Measurements from ENCODE around the gene SPSB4.

Gene SPSB4

DNA sequence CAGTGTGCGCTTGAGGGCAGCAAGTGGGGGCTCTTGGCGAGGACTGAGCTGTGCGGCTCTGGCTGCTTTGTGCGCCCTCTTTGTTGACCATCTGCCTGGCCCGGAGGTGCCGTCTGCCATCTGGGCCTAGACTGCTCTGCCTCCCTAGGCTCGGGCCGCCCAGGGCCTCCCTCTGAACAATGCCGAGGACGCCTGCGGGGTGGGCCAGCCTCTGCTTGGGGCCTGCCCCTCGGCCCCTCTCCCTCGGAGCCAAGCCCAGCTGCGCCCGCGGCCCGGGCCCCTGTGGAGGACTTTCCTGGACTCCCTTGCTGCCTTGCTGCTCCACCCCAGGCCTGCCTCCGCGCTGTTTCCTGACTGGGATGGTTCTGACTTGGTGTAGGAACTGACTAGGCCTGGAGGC lies 31.9 kb upstream of the SPSB4 start:
- H3K4me1 ChIP-seq (ENCODE audit: control insufficient read depth in 2 of 2, insufficient read depth in 1 of 2, low read depth in 1 of 2, low read length in 2 of 2) = peaks cover 0 to 1% of the 10 kb centered on the region in 2 donors
- H3K36me3 ChIP-seq (replicated peaks in 1 of 2; ENCODE audit: control insufficient read depth in 2 of 2, insufficient read depth in 2 of 2, low read length in 2 of 2) = no peaks in the 10 kb centered on the region
- H4K8ac ChIP-seq (ENCODE audit: low read depth, low read length) = peak overlapping the region; percentile 72
- no peak overlapping the region for H2BK15ac ChIP-seq (ENCODE audit: low read length)
- peak overlapping the region; percentile 71 for H2BK5ac ChIP-seq (ENCODE audit: low read length)
- peak overlapping the region; percentile 25 for H2AFZ ChIP-seq (ENCODE audit: low read length)
- no peak overlapping the region for H3K9ac ChIP-seq (ENCODE audit: low read depth, low read length, poor library complexity)
- peak overlapping the region; percentile 64 for H3K18ac ChIP-seq (ENCODE audit: low read length)
- H2BK12ac ChIP-seq (ENCODE audit: low read length) = no peak overlapping the region
- no peaks in the 10 kb centered on the region for H3K9me3 ChIP-seq (replicated peaks in 1 of 2; ENCODE audit: control insufficient read depth in 2 of 2, insufficient read depth in 1 of 2, low read depth in 1 of 2, low read length in 2 of 2)
- H3K4me3 ChIP-seq (ENCODE audit: low read length in 2 of 2) = no peak overlapping the region
- no peak overlapping the region for H3K4ac ChIP-seq (ENCODE audit: low read length)
- peak overlapping the region; percentile 9 for H2BK120ac ChIP-seq (ENCODE audit: low read depth, low read length)
- no peaks in the 10 kb centered on the region for H3K79me1 ChIP-seq (ENCODE audit: low read depth, low read length)
- no CpG with 5 or more reads among the region's 19 CpGs for WGBS, 2 donors (ENCODE audit: extremely low coverage in 2 of 2, insufficient read length in 2 of 2, insufficient replicate concordance in 1 of 2)
- no peak overlapping the region for H3K27ac ChIP-seq (replicated peaks; ENCODE audit: low read length)
- H3K23ac ChIP-seq (ENCODE audit: low read depth, low read length, poor library complexity) = no peak overlapping the region
- peak overlapping the region; percentile 71 for H2AK5ac ChIP-seq (ENCODE audit: low read depth, low read length)
- H3K4me2 ChIP-seq (ENCODE audit: insufficient read depth, low read length, poor library complexity, severe bottlenecking) = no peak overlapping the region
- DNase-seq (ENCODE audit: low spot score) = no peak
- no peak overlapping the region for H4K91ac ChIP-seq (ENCODE audit: low read depth, low read length, poor library complexity)
- H3K27me3 ChIP-seq (ENCODE audit: control insufficient read depth in 3 of 3, insufficient read depth in 3 of 3, low read depth in 1 of 3, low read length in 3 of 3) = no peaks in the 10 kb centered on the region
- H3K14ac ChIP-seq (ENCODE audit: low read length) = no peak overlapping the region

DNA sequence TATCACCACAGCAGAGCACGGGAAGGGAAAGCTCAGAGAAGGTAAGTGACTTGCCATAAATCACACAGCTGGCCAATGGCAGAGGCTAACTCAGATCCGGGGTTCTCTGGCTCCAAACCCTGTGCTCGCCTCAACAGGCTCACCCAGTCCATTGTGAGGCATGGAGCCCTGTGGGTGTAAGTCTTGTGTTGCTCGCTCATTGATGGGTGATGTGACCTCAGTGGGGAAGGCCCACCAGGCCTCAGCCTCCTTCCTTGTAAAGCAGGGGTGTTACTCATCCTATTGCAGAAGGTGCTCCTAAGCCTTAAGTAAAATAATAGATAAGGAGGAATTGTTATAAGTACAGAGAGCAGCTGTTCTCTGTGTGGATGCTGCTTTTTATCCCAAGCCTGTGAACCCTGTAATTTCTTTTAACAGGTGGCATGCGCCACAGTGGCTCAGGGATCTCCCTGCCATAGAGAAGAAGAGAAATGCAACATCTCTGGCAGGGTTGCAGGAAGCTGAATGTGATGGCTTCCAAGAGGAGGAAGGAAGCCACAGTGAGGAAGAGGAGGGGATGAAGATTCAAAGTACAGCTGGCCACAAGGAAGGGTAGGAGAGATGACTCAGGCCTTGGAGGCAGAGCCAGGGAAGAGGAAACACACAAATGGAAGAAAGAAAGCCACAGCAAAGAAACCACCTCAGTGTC lies 30.9 kb upstream of the SPSB4 start:
- no peak overlapping the region for H4K91ac ChIP-seq (ENCODE audit: low read depth, low read length, poor library complexity)
- H3K14ac ChIP-seq (ENCODE audit: low read length) = no peak overlapping the region
- H2BK15ac ChIP-seq (ENCODE audit: low read length) = no peak overlapping the region
- no peaks in the 10 kb centered on the region for H3K79me1 ChIP-seq (ENCODE audit: low read depth, low read length)
- no peaks in the 10 kb centered on the region for H3K9me3 ChIP-seq (replicated peaks in 1 of 2; ENCODE audit: control insufficient read depth in 2 of 2, insufficient read depth in 1 of 2, low read depth in 1 of 2, low read length in 2 of 2)
- no peak overlapping the region for H3K9ac ChIP-seq (ENCODE audit: low read depth, low read length, poor library complexity)
- H2BK12ac ChIP-seq (ENCODE audit: low read length) = no peak overlapping the region
- no peak overlapping the region for H3K4me3 ChIP-seq (ENCODE audit: low read length in 2 of 2)
- no peak overlapping the region for H3K18ac ChIP-seq (ENCODE audit: low read length)
- no peak overlapping the region for H3K27ac ChIP-seq (replicated peaks; ENCODE audit: low read length)
- H3K4me2 ChIP-seq (ENCODE audit: insufficient read depth, low read length, poor library complexity, severe bottlenecking) = no peak overlapping the region
- no peaks in the 10 kb centered on the region for H3K36me3 ChIP-seq (replicated peaks in 1 of 2; ENCODE audit: control insufficient read depth in 2 of 2, insufficient read depth in 2 of 2, low read length in 2 of 2)
- no peak overlapping the region for H2BK120ac ChIP-seq (ENCODE audit: low read depth, low read length)
- H3K4ac ChIP-seq (ENCODE audit: low read length) = no peak overlapping the region
- no peaks in the 10 kb centered on the region for H3K27me3 ChIP-seq (ENCODE audit: control insufficient read depth in 3 of 3, insufficient read depth in 3 of 3, low read depth in 1 of 3, low read length in 3 of 3)
- H3K23ac ChIP-seq (ENCODE audit: low read depth, low read length, poor library complexity) = no peak overlapping the region
- H4K8ac ChIP-seq (ENCODE audit: low read depth, low read length) = no peak overlapping the region
- WGBS, 2 donors (ENCODE audit: extremely low coverage in 2 of 2, insufficient read length in 2 of 2, insufficient replicate concordance in 1 of 2) = no CpG with 5 or more reads among the region's 5 CpGs
- no peak overlapping the region for H2BK5ac ChIP-seq (ENCODE audit: low read length)
- H2AFZ ChIP-seq (ENCODE audit: low read length) = peak overlapping the region; percentile 72
- H3K4me1 ChIP-seq (ENCODE audit: control insufficient read depth in 2 of 2, insufficient read depth in 1 of 2, low read depth in 1 of 2, low read length in 2 of 2) = peaks cover 0 to 1% of the 10 kb centered on the region in 2 donors
- no peak for DNase-seq (ENCODE audit: low spot score)
- no peak overlapping the region for H2AK5ac ChIP-seq (ENCODE audit: low read depth, low read length)

DNA sequence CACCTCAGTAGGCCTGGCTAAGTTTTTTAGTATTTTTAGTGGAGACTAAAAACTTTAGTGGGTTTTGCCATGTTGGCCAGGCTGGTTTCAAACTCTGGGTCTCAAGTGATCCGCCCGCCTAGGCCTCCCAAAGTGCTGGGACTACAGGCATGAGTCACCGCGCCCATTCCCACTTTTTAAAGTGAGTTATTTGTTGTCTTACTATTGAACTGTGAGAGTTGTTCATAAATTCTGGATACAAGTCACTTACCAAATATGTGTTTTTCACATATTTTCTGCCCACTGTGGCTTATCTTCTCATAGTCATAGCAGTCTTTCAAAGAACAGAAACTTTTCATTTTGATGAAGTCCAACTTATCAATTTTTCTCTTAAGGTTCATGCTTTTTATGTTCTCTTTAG lies 29.9 kb upstream of the SPSB4 start:
- Histone ChIP-seq H4K91ac (ENCODE audit: low read depth, low read length, poor library complexity) (no peak overlapping the region), H3K9me3 (replicated peaks in 1 of 2; ENCODE audit: control insufficient read depth in 2 of 2, insufficient read depth in 1 of 2, low read depth in 1 of 2, low read length in 2 of 2) (no peaks in the 10 kb centered on the region), H3K14ac (ENCODE audit: low read length) (no peak overlapping the region), H3K27ac (replicated peaks; ENCODE audit: low read length) (no peak overlapping the region), H3K36me3 (replicated peaks in 1 of 2; ENCODE audit: control insufficient read depth in 2 of 2, insufficient read depth in 2 of 2, low read length in 2 of 2) (no peaks in the 10 kb centered on the region), H3K18ac (ENCODE audit: low read length) (no peak overlapping the region), H3K4me2 (ENCODE audit: insufficient read depth, low read length, poor library complexity, severe bottlenecking) (no peak overlapping the region), H2BK5ac (ENCODE audit: low read length) (no peak overlapping the region), H2AFZ (ENCODE audit: low read length) (no peak overlapping the region), H3K4me1 (ENCODE audit: control insufficient read depth in 2 of 2, insufficient read depth in 1 of 2, low read depth in 1 of 2, low read length in 2 of 2) (peaks cover 0 to 1% of the 10 kb centered on the region in 2 donors), H3K27me3 (ENCODE audit: control insufficient read depth in 3 of 3, insufficient read depth in 3 of 3, low read depth in 1 of 3, low read length in 3 of 3) (no peaks in the 10 kb centered on the region), H2BK15ac (ENCODE audit: low read length) (no peak overlapping the region), H3K79me1 (ENCODE audit: low read depth, low read length) (no peaks in the 10 kb centered on the region), H3K4me3 (ENCODE audit: low read length in 2 of 2) (no peak overlapping the region), H3K4ac (ENCODE audit: low read length) (no peak overlapping the region), H3K23ac (ENCODE audit: low read depth, low read length, poor library complexity) (no peak overlapping the region), H4K8ac (ENCODE audit: low read depth, low read length) (no peak overlapping the region), H3K9ac (ENCODE audit: low read depth, low read length, poor library complexity) (no peak overlapping the region), H2BK12ac (ENCODE audit: low read length) (no peak overlapping the region), H2AK5ac (ENCODE audit: low read depth, low read length) (no peak overlapping the region), H2BK120ac (ENCODE audit: low read depth, low read length) (no peak overlapping the region)
- no CpG with 5 or more reads among the region's 4 CpGs for WGBS, 2 donors (ENCODE audit: extremely low coverage in 2 of 2, insufficient read length in 2 of 2, insufficient replicate concordance in 1 of 2)
- no peak for DNase-seq (ENCODE audit: low spot score)

DNA sequence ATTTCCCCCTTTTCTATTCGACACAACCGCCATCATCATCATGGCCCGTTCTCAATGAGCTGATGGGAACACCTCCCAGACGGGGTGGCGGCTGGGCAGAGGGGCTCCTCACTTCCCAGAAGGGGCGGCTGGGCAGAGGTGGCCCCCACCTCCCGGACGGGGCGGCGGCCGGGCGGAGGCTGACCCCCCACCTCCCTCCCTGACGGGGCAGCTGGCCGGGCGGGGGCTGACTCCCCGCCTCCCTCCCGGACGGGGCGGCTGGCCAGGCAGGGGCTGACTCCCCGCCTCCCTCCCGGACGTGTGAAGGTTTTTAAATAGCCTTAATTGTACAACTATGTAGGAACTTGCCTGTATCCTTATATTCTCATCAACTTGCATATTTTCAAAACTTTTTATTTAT lies 20.9 kb upstream of the SPSB4 start:
- no peak overlapping the region for H2BK5ac ChIP-seq (ENCODE audit: low read length)
- H3K27ac ChIP-seq (replicated peaks; ENCODE audit: low read length) = no peak overlapping the region
- DNase-seq (ENCODE audit: low spot score) = no peak
- no peak overlapping the region for H3K23ac ChIP-seq (ENCODE audit: low read depth, low read length, poor library complexity)
- no peaks in the 10 kb centered on the region for H3K36me3 ChIP-seq (replicated peaks in 1 of 2; ENCODE audit: control insufficient read depth in 2 of 2, insufficient read depth in 2 of 2, low read length in 2 of 2)
- no peak overlapping the region for H4K8ac ChIP-seq (ENCODE audit: low read depth, low read length)
- H2AK5ac ChIP-seq (ENCODE audit: low read depth, low read length) = no peak overlapping the region
- no peak overlapping the region for H2BK120ac ChIP-seq (ENCODE audit: low read depth, low read length)
- H2BK15ac ChIP-seq (ENCODE audit: low read length) = no peak overlapping the region
- no peak overlapping the region for H3K4me3 ChIP-seq (ENCODE audit: low read length in 2 of 2)
- no peaks in the 10 kb centered on the region for H3K79me1 ChIP-seq (ENCODE audit: low read depth, low read length)
- H3K4ac ChIP-seq (ENCODE audit: low read length) = no peak overlapping the region
- no peak overlapping the region for H2BK12ac ChIP-seq (ENCODE audit: low read length)
- H3K4me1 ChIP-seq (ENCODE audit: control insufficient read depth in 2 of 2, insufficient read depth in 1 of 2, low read depth in 1 of 2, low read length in 2 of 2) = peaks cover 2 to 5% of the 10 kb centered on the region in 2 donors
- H3K14ac ChIP-seq (ENCODE audit: low read length) = no peak overlapping the region
- no peaks in the 10 kb centered on the region for H3K9me3 ChIP-seq (replicated peaks in 1 of 2; ENCODE audit: control insufficient read depth in 2 of 2, insufficient read depth in 1 of 2, low read depth in 1 of 2, low read length in 2 of 2)
- no peak overlapping the region for H2AFZ ChIP-seq (ENCODE audit: low read length)
- no peak overlapping the region for H3K18ac ChIP-seq (ENCODE audit: low read length)
- no peak overlapping the region for H3K9ac ChIP-seq (ENCODE audit: low read depth, low read length, poor library complexity)
- no CpG with 5 or more reads among the region's 22 CpGs for WGBS, 2 donors (ENCODE audit: extremely low coverage in 2 of 2, insufficient read length in 2 of 2, insufficient replicate concordance in 1 of 2)
- H4K91ac ChIP-seq (ENCODE audit: low read depth, low read length, poor library complexity) = no peak overlapping the region
- no peaks in the 10 kb centered on the region for H3K27me3 ChIP-seq (ENCODE audit: control insufficient read depth in 3 of 3, insufficient read depth in 3 of 3, low read depth in 1 of 3, low read length in 3 of 3)
- no peak overlapping the region for H3K4me2 ChIP-seq (ENCODE audit: insufficient read depth, low read length, poor library complexity, severe bottlenecking)

All from neuronal stem cell (in vitro differentiated cells).